GM21526 (cell line): ENCODE measurements around the gene ZDHHC16.
"Not testable (repeated sequence)": the region's sequence is repeated elsewhere in the genome, so short reads cannot be mapped to it uniquely, and the experiment has no call there.

Experiments used
- ATAC-seq: cut with Tn5 transposase; IDR thresholded peaks from one replicate; pipeline ENCODE4 v1.9.1; 2021; ENCODE audit warnings: moderate library complexity; ENCODE audit not compliant: unreplicated experiment, low FRiP score

ZDHHC16 gene

GRCh38 chr10:97445722-97446639, at the start of gene ZDHHC16, which contains the start of gene EXOSC1:
Gene ZDHHC16 (plus strand): TSS chr10:97446175. CDS start chr10:97451676, 5,501 bp downstream.
Gene EXOSC1 (minus strand): TSS chr10:97446006. CDS start chr10:97445985, 21 bp downstream.
- ATAC-seq, result peak; percentile 94

- ATAC-seq, result no peak
Measured at GRCh38 chr10:97399843-97400545, 46.0 kb upstream of the ZDHHC16 start.

- ATAC-seq, result peak; percentile 93
Measured at GRCh38 chr10:97400665-97401454, 45.1 kb upstream of the ZDHHC16 start, which contains the start of gene RRP12. Gene RRP12 (minus strand): TSS chr10:97401340. CDS start chr10:97401231, 109 bp downstream.

GRCh38 chr10:97401455-97401919, 44.5 kb upstream of the ZDHHC16 start:
- no peak for ATAC-seq

GRCh38 chr10:97404044-97404443, 41.9 kb upstream of the ZDHHC16 start:
- no peak for ATAC-seq

GRCh38 chr10:97406064-97406463, 39.9 kb upstream of the ZDHHC16 start:
- no peak for ATAC-seq

- not testable (repeated sequence) for ATAC-seq
Measured at GRCh38 chr10:97406483-97406882, 39.5 kb upstream of the ZDHHC16 start.

GRCh38 chr10:97407211-97407951, 38.6 kb upstream of the ZDHHC16 start:
- ATAC-seq, result peak; percentile 78

GRCh38 chr10:97407952-97408248, 38.1 kb upstream of the ZDHHC16 start:
- ATAC-seq, result no peak

- ATAC-seq, result no peak
Measured at GRCh38 chr10:97408496-97408992, 37.4 kb upstream of the ZDHHC16 start.

GRCh38 chr10:97411406-97411805, 34.6 kb upstream of the ZDHHC16 start:
- ATAC-seq, result no peak

GRCh38 chr10:97412891-97413304, 33.1 kb upstream of the ZDHHC16 start:
- ATAC-seq, result no peak

GRCh38 chr10:97416565-97416964, 29.4 kb upstream of the ZDHHC16 start:
- ATAC-seq, result no peak

GRCh38 chr10:97423757-97424098, 22.2 kb upstream of the ZDHHC16 start:
- not testable (repeated sequence) for ATAC-seq

GRCh38 chr10:97425964-97426775, 19.8 kb upstream of the ZDHHC16 start, which contains the start of gene PGAM1:
Gene PGAM1 (plus strand): TSS chr10:97426191. CDS start chr10:97426308, 117 bp downstream.
- ATAC-seq, result peak; percentile 64

GRCh38 chr10:97426776-97427570, 19.0 kb upstream of the ZDHHC16 start:
- no peak for ATAC-seq

- ATAC-seq, result no peak
Measured at GRCh38 chr10:97427571-97428179, 18.3 kb upstream of the ZDHHC16 start.

- ATAC-seq, result no peak
Measured at GRCh38 chr10:97428572-97428981, 17.4 kb upstream of the ZDHHC16 start.
